ENCODE measurements around the gene JOSD2.

JOSD2 gene, protein sequence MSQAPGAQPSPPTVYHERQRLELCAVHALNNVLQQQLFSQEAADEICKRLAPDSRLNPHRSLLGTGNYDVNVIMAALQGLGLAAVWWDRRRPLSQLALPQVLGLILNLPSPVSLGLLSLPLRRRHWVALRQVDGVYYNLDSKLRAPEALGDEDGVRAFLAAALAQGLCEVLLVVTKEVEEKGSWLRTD

DNA sequence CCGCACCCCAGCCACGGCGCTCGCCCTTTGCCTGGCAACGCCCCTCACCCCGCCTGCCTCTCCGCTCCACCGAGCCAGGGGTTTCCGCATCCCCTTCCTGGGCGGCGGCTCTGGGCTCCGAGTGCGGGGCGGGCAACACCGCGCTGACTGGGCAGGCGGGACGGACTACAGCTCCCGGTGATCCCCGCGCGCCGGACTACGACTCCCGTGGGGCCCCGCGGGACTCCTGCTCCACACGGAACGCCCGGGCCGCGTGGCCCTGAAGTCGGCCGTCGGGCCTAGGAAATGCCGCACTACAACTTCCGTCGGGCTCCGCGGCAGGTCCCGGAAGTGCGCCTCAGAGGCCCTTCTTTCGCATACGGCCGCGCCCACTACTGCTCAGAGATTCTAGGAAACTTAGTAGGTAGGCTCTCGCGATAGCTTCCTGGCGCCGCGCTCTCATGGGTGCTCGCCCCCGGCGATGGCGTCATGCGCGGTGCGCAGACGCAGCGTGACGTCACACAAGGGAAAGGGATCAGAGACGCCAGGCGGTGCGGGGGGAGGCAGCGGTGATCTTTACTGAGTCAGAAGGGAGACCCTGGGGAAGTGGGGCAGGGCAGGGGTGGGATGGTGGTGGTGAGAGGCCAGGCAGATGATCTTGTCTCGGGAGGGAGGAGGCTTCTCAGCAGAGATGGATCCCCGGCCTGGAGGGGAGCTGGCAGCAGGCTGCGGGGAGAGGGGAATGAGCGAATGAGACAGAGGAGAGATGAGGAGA, at the start of gene JOSD2:
Gene JOSD2, minus strand, starts transcription at position 123 of the 754 bp plus-strand sequence. CDS start 760 bp downstream, outside the sequence.
- peak; percentile 95 for DNase-seq

DNA sequence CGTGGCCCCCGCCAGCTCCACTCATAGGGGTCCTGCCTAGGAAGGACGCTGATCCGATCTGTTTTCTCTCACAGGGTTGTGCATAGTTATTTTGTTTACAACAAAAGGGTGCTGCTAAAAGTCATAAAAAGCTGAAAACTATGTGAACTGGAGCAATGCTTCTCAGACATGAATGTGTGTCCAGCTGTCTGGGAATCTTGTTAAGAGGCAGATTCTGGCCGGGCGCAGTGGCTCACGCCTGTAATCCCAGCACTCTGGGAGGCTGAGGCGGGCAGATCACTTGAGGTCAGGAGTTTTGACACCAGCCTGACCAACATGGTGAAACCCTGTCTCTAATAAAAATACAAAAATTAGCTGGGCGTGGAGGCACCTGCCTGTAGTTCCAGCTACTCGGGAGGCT, 48.6 kb upstream of the JOSD2 start:
- DNase-seq: no peak

DNA sequence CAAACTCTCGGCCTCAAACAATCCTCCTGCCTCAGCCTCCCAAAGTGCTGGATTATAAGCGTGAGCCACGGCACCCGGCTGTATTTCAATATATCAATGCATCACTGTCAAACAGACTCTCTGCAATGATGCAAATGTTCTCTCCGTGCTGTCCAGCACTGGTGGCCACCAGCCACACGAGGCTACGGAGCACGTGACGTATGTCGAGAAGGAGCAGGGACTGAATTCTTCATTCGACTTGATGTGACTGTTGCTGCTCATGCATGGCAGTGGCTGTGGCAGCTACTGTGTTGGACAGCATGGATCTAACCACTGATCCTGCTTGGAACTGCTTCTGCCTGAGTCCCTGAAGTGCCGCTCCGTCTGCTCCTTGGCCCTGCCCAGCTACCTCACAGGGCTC, 47.5 kb upstream of the JOSD2 start:
- no peak for DNase-seq

DNA sequence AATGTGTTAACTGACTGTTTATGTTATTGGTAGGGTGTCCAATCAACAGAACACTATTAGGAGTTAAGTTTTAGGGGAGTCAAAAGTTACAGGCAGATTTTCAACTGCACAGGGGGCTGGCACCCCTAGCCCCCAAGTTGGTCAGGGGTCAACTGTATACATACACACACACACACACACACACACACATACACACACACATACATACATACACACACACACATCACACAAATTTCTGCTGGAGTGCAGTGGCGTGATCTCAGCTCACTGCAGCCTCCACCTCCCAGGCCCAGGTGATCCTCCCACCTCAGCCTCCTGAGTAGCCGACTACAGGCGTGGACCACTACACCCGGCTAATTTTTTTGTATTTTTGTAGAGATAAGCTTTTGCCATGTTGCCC, 47.0 kb upstream of the JOSD2 start:
- DNase-seq: no peak

DNA sequence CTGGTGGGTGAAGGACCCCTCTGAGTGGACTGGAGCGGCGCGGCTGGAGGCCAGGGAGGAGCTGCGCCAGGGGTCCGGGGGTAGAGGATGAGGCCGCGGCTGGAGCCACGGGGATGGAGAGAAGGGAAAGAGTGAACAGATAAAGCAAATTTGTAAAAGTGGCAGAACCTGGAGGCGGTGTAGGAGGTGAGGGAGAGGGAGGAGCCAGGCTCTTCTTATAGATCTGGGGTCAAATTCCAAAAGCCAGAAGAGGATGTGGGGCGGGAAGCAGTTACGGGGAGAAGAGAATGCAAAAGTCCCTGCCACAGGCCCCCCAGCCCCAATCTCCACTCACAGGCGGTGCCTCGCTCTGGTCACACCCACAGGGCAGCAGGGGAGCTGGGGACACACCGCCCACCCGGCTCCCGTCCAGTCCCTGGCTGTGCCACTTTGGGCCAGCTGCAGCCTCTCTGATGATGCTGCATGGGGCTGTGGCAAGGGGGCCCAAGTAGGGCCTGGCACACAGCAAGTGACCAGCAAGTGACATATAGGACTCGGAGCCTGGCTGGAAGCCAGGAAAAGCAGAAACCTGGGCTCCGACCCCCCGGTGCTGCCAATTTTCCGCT, 46.1 kb upstream of the JOSD2 start:
- no peak for DNase-seq

DNA sequence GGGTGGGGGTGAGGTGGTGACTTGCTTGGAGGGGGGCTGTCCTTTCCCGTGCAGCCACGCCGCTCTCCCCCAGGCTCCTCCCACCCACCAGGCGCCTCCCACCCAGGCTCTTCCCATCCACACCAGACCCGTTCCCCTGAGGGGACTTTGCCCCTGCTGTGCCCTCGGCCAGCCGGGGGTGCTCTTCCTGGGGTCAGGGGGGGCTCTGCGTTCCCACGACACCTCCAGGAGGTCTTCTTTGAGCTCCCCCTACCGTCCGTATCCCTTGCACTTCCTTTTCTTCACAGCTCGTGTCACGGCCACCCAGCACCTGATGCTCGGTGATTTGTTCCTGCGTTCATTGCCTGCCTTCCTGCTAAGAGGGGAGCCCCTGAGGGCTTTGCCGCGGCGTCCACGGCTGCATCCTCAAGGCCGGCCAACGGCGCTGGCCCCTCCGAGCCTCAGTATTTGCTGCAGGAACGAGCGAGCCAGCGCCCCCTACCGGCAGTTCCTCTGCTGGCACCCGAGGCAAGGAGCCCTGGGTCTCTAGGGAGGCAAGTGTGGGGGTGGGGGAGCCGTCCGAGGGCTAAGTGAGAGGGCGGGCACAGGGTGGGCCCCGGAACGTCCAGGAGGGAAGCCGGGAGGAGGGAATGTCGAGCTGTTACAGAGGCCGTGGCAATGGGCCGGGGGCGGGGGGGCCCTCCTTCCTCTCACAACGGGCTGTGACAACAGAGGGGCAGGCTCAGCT, 45.5 kb upstream of the JOSD2 start:
- DNase-seq: no peak

DNA sequence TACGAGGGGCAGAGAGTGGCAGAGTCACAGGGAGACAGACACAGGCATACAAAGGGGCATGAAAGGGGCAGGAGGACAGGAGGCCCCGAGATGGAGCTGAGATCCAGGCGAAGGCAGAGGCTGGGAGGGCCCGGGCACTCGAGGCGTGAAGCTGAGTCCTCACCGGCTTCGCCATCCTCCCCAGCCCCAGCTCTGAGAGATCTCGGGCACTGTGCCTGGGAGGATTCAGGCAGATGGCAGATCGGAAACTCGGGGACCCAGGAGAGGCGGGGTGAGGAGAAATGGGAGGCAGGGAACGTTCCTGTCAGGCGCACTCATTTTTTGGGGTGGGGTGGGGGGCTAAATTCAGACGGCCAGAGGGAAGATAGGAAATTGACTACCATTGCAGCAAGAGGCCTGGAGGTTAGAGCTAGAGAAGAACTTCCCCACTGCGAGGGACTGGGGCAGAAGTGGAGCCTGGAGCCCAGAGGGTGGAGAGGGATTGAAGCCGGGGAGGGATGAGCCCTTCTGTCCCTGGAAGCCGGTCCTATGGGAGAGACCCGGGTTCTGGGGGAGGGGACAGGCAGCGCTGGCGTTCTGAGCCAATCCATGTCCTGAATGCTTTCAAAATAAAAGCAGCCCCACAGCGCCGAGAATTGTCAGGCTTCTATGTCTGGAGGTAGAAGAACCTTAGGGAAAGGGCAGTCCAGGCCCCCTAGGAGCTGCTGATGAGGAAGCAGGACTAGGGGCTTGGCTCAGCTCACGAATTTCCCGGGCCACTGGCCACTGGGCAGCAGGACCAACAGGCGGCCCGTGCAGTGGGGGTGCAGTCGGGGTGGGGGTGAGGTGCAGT, 44.7 kb upstream of the JOSD2 start:
- no peak for DNase-seq

DNA sequence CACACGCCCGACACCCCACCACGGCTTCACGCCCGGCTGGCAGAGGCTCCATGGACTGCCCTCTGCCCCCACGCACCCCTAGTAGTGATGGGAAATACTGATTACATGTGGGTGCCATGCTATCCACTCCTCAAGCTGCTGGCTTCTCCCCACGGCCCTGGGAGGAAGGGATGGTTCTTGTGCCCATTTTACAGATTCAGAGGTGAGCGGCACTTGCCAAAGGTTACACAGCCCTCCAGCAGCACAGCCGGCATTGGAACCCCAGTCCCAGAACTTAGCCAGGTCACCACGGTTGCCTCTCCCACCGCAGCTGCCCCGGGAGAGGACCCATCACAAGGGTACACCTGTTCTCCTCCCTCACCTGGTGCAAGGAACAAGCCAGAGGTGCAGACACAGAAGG, 44.0 kb upstream of the JOSD2 start:
- DNase-seq: no peak

DNA sequence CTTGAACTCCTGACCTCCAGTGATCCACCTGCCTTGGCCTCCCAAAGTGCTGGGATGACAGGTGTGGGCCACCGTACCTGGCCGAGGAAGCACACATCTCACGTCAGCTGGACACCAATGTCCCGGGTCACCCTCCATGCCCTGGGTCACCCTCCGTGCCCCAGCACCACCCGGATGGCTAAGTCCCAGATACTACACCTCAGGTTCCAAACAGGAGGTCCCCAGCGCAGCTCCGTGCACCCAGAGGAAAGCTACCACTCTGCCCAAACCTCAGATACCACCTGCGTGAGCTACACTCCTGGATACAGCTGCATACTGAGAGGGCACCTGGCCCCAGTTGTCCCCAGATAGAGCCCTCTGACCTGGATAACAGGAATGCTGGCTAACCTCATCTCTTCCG, 43.2 kb upstream of the JOSD2 start:
- DNase-seq: no peak

DNA sequence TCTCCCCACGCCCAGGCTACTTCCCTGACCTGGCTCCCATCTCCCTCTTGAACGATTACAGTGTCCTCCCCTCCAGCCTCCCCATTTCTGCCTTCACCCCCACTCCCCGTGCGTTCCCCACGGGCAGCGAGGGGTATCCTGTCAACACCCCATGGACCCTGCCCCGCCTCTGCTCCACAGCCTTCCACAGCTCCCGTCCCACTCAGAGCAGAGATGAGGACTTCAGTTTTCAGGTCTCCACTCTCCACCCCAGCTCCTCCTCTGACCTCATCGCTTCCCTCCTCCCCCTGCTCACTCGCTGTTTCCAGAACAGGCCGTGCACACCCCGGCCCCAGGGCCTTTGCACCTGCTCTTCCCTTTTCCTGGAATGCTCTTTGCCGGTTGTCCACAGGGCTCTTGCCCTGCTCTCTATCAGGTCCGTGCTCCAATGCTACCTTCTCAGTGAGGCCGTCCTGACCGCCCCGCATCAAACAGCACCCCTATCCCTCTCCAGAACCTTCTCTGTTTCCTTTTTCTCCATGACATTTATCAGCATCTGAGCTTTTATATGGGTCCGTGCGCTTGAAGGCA, 42.2 kb upstream of the JOSD2 start:
- DNase-seq: no peak

DNA sequence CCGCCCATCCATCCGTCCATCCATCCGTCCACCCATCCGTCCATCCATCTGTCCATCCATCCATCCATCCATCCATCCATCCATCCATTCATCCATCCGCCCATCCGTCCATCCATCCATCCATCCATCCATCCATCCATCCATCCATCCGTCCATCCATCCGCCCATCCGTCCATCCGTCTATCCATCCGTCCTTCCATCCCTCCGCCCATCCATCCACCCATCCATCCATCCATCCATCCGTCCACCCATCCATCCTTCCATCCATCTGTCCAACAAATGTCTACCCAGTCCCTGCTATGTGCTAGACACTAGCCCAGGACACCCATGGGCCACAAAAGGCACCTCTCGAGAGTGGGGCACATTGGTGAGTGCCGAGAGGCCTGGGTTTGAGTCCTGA, 41.5 kb upstream of the JOSD2 start:
- DNase-seq: no peak

DNA sequence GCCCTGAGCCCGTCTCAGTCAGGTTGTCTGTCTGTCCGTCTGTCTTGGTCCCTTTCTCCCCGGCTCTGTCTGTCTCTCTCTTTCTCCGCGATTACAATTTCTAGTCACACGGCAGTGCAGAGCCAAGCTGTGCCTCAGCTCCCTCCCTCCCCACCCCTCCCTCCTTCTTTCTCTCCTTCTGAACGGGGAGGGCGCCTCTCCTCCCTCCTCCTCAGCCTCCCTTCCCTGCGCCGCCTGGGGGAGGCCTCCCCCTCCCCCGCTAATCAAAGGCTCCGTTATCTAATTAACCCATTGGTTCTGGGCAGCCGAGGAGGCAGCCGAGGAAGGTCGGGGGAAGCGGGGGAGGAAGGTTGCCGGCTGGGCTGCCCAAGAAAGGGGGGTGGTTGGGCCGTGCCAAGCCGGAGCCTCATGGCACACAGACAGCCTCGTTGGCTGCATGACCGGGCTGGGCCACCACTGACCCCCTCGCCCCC, 40.8 kb upstream of the JOSD2 start:
- DNase-seq: no peak

DNA sequence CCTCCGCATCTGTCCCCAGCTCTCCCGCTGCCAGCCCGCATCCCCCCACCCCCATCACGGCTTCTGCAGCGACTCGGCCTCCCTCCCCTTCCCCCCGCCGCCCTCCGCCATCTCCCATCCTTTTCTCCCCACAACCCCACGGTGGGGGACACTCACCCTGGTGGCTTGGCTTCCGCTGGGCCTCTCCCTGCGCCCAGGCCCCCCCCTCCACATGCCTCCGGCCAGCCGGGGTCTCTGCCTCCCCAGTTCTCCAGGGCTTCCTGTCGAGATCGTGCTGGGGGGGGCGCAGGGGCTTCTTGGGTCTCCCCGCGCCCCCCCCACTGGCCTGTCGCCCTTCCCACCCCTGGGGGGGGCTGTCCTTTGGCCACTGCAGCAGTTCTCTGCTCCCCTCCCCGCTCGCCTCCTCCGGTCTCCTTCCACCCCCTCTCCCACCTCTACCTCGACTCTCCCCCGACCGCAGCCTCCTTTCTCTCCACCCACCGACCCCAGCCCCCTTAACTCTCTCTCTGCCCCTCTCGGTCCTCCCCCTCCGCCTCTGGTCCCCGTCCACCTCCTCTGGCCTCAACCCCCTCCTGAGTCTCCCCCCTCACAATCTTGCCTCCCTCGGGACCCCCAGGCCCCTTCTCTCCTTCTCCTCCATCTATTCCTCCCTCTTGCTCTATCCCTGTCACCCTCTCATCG, 40.2 kb upstream of the JOSD2 start:
- no peak for DNase-seq

DNA sequence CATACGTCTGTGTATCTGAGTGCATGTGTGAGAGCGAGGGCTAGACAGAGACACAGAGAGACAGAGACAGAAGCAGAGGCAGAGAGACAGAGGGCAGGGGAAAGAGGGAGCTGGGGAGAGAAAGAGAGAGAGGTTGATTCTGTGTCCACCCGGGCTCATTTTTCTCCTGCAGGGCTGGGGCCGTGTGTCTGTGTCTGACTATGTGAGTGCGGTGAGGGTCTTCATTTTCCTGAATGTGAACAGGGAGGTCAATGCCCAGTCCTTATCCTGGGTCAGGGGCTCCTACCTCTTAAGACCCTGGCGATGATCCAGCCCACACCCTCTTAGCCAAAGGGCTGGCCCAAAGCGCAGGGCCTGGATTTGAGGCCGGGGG, 39.6 kb upstream of the JOSD2 start:
- DNase-seq: no peak

DNA sequence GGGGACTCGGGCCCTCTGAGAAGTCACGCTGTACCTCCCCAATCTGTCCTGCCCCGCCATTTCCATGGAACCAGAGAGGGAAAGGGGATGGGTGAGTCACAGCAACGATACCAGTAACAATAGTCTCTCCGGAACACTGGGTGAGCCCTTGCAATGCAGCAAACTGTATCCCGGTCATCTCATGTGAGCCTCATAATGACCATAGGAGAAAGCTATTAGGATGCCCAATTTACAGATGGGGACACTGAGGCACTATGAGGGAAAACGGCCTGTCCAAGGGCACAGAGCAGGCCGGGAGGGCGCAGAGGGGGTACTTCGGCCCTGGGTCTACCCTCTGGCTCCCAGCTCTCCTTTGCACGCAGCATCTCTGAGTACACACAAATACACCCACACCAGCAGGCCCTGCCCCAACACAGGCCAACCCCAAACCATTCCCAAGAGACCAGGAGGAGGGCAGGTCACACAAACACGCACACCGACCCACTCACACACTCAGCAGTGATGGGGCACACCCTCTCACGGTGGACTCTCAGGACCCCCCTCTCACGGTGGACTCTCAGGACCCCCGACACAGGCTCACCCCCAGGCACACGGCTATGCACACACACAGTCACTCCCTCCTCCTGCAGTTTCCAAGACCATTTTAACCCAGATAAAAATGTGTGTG, 39.1 kb upstream of the JOSD2 start:
- DNase-seq: no peak

DNA sequence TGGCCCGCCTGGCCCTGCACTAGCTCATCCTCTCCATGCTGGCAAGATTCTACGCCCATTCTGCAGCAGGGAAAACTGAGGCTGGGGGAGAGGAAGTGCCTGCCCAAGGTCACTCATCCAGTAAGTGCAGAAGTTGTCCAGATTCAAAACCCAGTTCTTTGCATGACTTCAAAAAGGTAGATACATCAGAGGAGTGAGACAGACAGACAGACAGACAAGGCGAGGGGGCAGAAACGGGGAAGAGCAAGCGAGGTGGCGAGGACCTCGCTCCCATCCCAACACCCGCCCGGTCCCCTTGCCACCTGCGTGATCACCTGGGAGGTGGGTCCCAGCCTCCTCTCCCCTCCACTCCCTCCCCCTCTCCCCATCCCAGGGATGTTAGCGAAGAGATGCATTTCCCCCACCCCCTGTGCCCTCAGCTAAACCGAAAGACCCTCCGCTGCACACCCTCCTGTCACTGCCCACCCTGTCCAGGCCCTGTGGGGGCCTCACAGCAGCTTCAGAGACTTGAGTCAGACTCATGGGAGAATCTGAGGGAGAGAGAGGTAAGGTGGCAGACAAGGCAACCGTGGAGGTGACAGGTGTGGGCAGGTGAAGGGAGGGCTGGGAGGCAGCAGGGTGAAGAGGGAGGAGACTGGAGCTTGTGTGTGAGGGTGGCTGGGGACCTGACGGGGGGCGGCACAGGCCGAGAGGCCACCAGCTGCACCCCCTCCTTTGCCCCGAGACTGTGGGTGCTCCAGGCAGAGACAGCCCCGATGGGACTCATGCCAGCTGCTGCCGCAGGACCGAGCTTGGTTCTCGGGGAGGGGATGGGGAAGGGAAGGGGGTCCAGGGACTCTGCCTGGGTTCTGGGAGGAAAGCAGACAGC, 38.3 kb upstream of the JOSD2 start:
- no peak for DNase-seq

DNA sequence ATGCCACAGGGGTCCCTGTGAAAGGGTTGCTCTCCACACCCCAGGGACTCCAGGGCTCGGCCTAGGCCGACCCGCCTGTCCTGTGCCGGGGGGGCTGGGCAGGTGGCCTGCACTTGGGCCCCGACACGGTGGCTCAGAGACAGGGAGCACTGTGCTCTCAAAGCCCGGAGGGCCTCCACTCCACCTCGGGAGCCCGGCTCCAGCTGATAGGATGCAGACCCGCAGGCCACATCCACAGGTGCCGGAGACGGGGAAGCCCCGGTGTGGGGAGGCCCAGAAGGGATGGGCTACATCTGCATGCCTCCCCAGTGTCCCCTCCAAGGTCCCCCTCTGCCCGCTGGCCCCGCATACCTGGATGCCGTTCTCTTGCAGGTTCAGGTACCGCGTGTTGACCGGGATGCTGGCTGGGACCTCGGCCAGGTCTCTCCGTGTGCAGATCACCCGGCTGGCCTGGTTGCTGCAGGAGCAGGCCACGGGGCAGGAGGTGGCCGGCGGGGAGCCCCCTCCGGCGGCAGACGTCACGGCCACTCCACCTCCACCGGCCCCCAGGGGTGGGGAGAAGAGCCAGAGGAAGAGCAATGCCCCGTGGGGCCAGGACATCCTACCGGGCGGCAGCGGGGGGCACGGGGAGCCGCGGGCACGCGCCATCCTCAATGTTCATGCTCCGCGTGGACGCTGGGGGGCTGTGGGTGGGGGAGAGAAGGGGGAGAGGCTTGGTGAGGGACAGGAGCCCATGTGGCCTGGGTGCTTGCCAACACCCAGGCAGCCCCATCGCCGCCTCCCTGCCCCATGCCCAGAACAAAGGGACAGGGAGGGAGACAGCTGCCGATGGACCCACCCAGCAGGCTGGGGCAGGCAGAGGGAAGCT, 37.4 kb upstream of the JOSD2 start:
- no peak for DNase-seq

DNA sequence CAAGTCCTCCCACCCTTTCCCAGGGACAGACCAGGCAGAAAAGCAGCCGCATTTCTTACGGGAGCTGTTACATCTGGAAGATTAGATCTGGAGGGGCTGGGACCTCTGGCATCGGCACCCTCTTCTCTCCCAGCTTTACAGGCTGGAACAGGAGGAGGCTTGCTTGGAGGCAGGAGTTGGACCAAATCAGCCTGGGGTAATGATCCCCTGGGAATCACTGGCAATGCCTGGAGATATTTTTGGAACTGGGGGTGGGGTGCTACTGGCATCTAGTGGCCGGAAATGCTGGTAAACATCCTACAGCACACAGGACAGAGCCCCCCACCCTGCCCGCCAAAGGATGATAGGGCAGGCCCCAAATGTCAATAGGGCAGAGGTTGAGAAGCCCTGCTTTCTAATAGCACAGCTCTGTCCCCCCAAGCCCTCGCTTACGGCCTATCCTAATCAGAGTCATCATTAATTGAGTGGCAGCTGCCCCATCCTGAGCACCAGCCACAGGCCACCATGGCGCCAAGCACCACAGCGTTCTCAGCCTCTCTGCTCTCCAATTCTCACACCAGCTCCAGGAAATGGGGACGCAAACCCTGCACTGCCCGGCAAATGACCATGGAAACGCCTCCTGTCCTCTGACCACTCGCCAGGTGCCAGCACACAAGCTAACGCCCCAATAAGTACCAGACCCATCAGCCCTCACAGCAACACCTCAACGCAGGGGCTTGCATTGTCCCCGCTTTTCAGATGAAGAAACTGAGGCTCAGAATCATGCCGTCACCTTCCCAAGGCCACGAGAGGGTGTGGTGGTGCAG, 36.6 kb upstream of the JOSD2 start:
- DNase-seq: no peak

All from T1000 (cell line).